NCI-H2227 (cell line): ENCODE results near the gene THBS2.
"Not testable (repeated sequence)": the region's sequence is repeated elsewhere in the genome, so short reads cannot be mapped to it uniquely, and the experiment has no call there.

Source experiments
- DNase-seq: peaks from one replicate; lab custom pipeline; 2025; ENCODE audit not compliant: unreplicated experiment; lab: John Stamatoyannopoulos, UW

The THBS2 gene

GRCh38 chr6:169188051-169188470, 65.6 kb downstream of the THBS2 start:
- DNase-seq, result no peak

GRCh38 chr6:169186496-169187169, 67.0 kb downstream of the THBS2 start:
- no peak for DNase-seq

- no peak for DNase-seq
Observed at GRCh38 chr6:169185692-169186485, 67.8 kb downstream of the THBS2 start.

GRCh38 chr6:169185011-169185521, 68.6 kb downstream of the THBS2 start:
- DNase-seq, result no peak

GRCh38 chr6:169184419-169184818, 69.2 kb downstream of the THBS2 start:
- no peak for DNase-seq

GRCh38 chr6:169183233-169183632, 70.4 kb downstream of the THBS2 start:
- DNase-seq, result no peak

GRCh38 chr6:169179831-169180230, 73.8 kb downstream of the THBS2 start:
- not testable (repeated sequence) for DNase-seq

- DNase-seq, result no peak
Observed at GRCh38 chr6:169177516-169178166, 76.0 kb downstream of the THBS2 start.

GRCh38 chr6:169176361-169176991, 77.2 kb downstream of the THBS2 start:
- no peak for DNase-seq

GRCh38 chr6:169175360-169175887, 78.2 kb downstream of the THBS2 start:
- no peak for DNase-seq

- DNase-seq, result peak; percentile 20
Observed at GRCh38 chr6:169174516-169175359, 78.9 kb downstream of the THBS2 start.

GRCh38 chr6:169173532-169174268, 79.9 kb downstream of the THBS2 start:
- no peak for DNase-seq

GRCh38 chr6:169172946-169173345, 80.7 kb downstream of the THBS2 start:
- DNase-seq, result no peak

- no peak for DNase-seq
Observed at GRCh38 chr6:169172456-169172855, 81.2 kb downstream of the THBS2 start.

GRCh38 chr6:169171951-169172350, 81.7 kb downstream of the THBS2 start:
- no peak for DNase-seq

- DNase-seq, result no peak
Observed at GRCh38 chr6:169171016-169171415, 82.6 kb downstream of the THBS2 start.

GRCh38 chr6:169170583-169170955, 83.1 kb downstream of the THBS2 start:
- DNase-seq, result no peak

- DNase-seq, result no peak
Observed at GRCh38 chr6:169169941-169170582, 83.6 kb downstream of the THBS2 start.

GRCh38 chr6:169169375-169169774, 84.3 kb downstream of the THBS2 start:
- DNase-seq, result no peak
